ENCODE data around the gene KRTAP9-9. TPM values are rescaled to one million over a fixed set of nuclear protein-coding genes. Genes with fewer than 3 reads are reported as not detected.
"Not testable (repeated sequence)": the region's sequence is repeated elsewhere in the genome, so short reads cannot be mapped to it uniquely, and the experiment has no call there.

The KRTAP9-9 gene
- total RNA-seq, 2 experiments from 2014 or later = not detected

GRCh38 chr17:41249637-41250240 is 5.4 kb upstream of the KRTAP9-9 start, which contains the start of gene KRTAP9-4:
Gene KRTAP9-4 (plus strand): TSS chr17:41249687. CDS start chr17:41249721, 34 bp downstream.
- not testable (repeated sequence) for H3K4me1 Mint-ChIP-seq, H3K36me3 Mint-ChIP-seq, H3K27me3 Mint-ChIP-seq, H3K27ac Mint-ChIP-seq, H3K4me3 Mint-ChIP-seq, DNase-seq, H3K9me3 Mint-ChIP-seq

DNA sequence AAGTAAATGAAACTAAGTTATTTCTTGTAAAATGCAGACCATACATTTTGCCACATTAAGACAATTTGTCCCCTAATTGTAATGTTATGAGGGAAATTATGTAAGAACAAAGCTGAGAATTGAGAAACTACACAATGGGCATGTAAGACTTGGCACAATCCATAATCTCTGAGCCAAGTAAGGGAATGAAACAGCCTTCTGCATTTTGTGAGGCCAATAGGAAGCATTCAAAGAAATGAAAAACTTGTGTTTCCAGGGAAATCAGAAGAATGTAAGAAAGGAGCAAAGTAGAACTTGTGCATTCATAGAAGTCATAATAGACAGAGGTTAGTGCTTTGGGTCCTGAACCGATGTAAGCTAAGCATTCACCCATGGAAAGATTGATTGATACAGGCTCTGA is 3.9 kb upstream of the KRTAP9-9 start:
- Mint-ChIP-seq H3K27me3 (no peaks in the 10 kb centered on the region), H3K9me3 (no peaks in the 10 kb centered on the region), H3K27ac (no peak overlapping the region), H3K36me3 (no peaks in the 10 kb centered on the region), H3K4me1 (peaks cover 1% of the 10 kb centered on the region), H3K4me3 (no peak overlapping the region)
- DNase-seq = no peak

GRCh38 chr17:41254861-41255260 is 323 bp upstream of the KRTAP9-9 start:
- DNase-seq = no peak
- Mint-ChIP-seq H3K27me3 (no peaks in the 10 kb centered on the region), H3K4me1 (peaks cover 1% of the 10 kb centered on the region), H3K27ac (no peak overlapping the region), H3K9me3 (no peaks in the 10 kb centered on the region), H3K36me3 (no peaks in the 10 kb centered on the region), H3K4me3 (no peak overlapping the region)

DNA sequence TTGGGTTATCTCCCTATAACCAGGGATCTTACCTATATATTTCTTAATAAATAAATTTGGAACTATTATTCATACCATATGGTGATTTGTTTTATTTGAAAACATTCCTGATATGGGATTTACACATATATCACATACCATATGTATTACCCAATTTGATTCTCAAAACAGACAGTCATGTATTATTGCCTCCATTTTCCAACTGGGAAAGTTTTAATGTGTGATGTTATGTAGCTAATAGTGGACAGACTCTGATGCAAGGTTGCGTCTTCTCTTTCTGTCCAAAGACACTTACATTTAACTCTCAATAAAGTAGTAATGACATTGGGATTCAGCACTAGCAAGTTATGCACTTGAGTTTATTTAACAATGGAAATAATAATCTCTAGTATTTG is 1.1 kb downstream of the KRTAP9-9 start:
- Mint-ChIP-seq H3K9me3 (no peaks in the 10 kb centered on the region), H3K4me3 (no peak overlapping the region)

DNA sequence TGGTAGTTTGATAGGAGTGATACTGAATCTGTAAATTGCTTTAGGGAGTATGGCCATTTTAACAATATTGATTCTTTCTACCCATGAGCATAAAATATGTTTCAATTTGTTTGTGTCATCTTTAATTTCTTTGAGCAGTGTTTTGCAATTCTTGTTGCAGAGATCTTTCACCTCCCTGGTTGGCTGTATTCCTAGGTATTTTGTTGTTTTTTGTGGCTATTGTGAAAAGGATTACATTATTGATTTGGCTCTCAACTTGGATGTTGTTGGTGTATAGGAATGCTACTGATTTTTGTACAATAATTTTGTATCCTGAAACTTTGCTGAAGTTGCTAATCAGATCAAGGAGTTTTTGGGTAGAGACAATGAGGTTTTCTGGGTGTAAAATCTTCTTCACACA is 3.2 kb downstream of the KRTAP9-9 start:
- Mint-ChIP-seq H3K4me1 (peaks cover 11% of the 10 kb centered on the region), H3K27ac (no peak overlapping the region), H3K9me3 (no peaks in the 10 kb centered on the region), H3K4me3 (no peak overlapping the region), H3K36me3 (no peaks in the 10 kb centered on the region), H3K27me3 (no peaks in the 10 kb centered on the region)
- DNase-seq = no peak

More for the DNA sequence above, 1.1 kb downstream of the KRTAP9-9 start:
- Mint-ChIP-seq H3K4me1 (peaks cover 12% of the 10 kb centered on the region), H3K36me3 (no peaks in the 10 kb centered on the region), H3K27ac (no peak overlapping the region), H3K27me3 (no peaks in the 10 kb centered on the region)
- no peak for DNase-seq

DNA sequence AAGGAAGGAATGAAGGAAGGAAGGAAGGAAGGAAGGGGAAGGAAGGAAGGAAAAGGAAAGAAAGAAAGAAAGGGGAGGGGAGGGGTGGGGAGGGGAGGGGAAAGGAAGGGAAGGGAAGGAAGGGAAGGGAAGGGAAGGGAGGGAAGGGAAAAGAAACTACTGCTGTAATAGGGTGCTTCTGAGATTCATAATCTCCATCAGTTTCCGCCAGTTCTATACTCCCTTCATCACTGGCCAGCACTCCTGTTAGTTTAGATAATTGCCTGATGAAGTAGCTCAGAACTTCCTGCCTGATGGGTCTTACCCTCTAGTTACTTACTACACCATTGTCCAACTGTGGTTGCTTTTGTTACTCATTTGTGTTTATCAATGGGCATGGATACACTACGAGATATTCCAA is 8.0 kb downstream of the KRTAP9-9 start:
- Mint-ChIP-seq H3K27ac (no peak overlapping the region), H3K27me3 (no peaks in the 10 kb centered on the region), H3K4me3 (no peak overlapping the region), H3K9me3 (no peaks in the 10 kb centered on the region), H3K36me3 (no peaks in the 10 kb centered on the region), H3K4me1 (peaks cover 17% of the 10 kb centered on the region)
- no peak for DNase-seq

- no peak for DNase-seq
- Mint-ChIP-seq H3K27ac (no peak overlapping the region), H3K9me3 (no peaks in the 10 kb centered on the region), H3K27me3 (no peaks in the 10 kb centered on the region), H3K4me1 (peaks cover 17% of the 10 kb centered on the region), H3K4me3 (no peak overlapping the region), H3K36me3 (no peaks in the 10 kb centered on the region)
Observed at GRCh38 chr17:41264599-41264998, 9.4 kb downstream of the KRTAP9-9 start.

- H3K9me3 Mint-ChIP-seq = no peaks in the 10 kb centered on the region
Observed at GRCh38 chr17:41265078-41265477, 9.9 kb downstream of the KRTAP9-9 start, which contains the start of gene KRTAP9-6. Gene KRTAP9-6 (plus strand): TSS chr17:41265378. CDS start chr17:41265378, 0 bp downstream.

DNA sequence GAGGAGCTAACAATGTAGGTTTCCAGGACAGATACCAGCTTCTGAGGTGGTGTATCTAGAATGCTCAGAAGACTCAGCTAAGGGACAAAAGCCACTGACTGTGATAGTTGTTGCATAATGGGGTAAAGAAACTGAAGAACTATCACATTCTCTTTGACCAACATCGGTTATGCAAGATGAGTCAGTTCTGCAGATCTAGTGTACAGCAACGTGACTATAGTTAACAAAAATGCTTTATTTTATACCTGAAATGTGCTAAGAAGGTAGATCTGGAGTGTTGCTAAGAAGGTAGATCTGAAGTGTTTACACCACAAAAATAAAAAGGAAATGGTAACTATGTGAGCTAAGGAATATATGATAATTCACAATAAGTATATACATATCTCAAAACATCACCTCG is 12.5 kb downstream of the KRTAP9-9 start:
- H3K36me3 Mint-ChIP-seq = no peaks in the 10 kb centered on the region
- no peaks in the 10 kb centered on the region for H3K27me3 Mint-ChIP-seq
- peaks cover 6% of the 10 kb centered on the region for H3K4me1 Mint-ChIP-seq
- H3K4me3 Mint-ChIP-seq = no peak overlapping the region
- H3K27ac Mint-ChIP-seq = no peak overlapping the region
- DNase-seq = no peak
- no peaks in the 10 kb centered on the region for H3K9me3 Mint-ChIP-seq

More at GRCh38 chr17:41265078-41265477, 9.9 kb downstream of the KRTAP9-9 start, which contains the start of gene KRTAP9-6:
- Mint-ChIP-seq H3K4me3 (no peak within 1 kb of the TSS), H3K4me1 (peaks cover 16% of the 10 kb centered on the region), H3K27ac (no peak within 1 kb of the TSS), H3K36me3 (no peaks in the 10 kb centered on the region), H3K27me3 (no peaks in the 10 kb centered on the region)
- DNase-seq = no peak

- H3K27me3 Mint-ChIP-seq, H3K9me3 Mint-ChIP-seq, DNase-seq, H3K4me1 Mint-ChIP-seq, H3K4me3 Mint-ChIP-seq, H3K27ac Mint-ChIP-seq, H3K36me3 Mint-ChIP-seq: not testable (repeated sequence)
Observed at GRCh38 chr17:41271323-41271722, 16.1 kb downstream of the KRTAP9-9 start.

DNA sequence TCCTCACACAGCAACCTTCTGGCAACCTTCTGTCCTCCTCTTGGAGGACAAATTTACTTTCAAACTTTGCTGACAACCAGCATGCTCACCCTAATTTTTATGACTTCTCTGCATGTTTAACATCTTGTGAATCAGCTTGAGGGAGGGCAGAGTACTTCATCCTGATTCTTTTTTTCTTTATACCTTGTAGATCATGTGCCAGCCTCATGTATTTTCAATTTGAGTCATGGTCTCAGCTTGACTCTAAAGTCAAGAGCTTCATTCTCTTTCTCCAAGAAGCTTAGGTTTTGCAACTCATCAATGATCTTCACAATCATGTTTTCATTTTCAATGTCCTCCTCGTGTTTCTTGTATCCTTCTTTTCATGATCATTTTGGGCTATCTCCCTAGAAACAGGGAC is 16.7 kb downstream of the KRTAP9-9 start:
- Mint-ChIP-seq H3K27me3 (peaks cover 6% of the 10 kb centered on the region), H3K27ac (no peak overlapping the region), H3K4me1 (no peaks in the 10 kb centered on the region), H3K9me3 (no peaks in the 10 kb centered on the region), H3K36me3 (no peaks in the 10 kb centered on the region), H3K4me3 (no peak overlapping the region)
- no peak for DNase-seq

- H3K4me1 Mint-ChIP-seq, H3K4me3 Mint-ChIP-seq, DNase-seq, H3K36me3 Mint-ChIP-seq, H3K27me3 Mint-ChIP-seq, H3K9me3 Mint-ChIP-seq, H3K27ac Mint-ChIP-seq: not testable (repeated sequence)
Observed at GRCh38 chr17:41275648-41276190, 20.5 kb downstream of the KRTAP9-9 start, which contains the start of gene KRTAP9-7. Gene KRTAP9-7 (plus strand): TSS chr17:41275698. CDS start chr17:41275698, 0 bp downstream.

- H3K4me3 Mint-ChIP-seq = no peak overlapping the region
- no peak overlapping the region for H3K27ac Mint-ChIP-seq
- H3K4me1 Mint-ChIP-seq = no peaks in the 10 kb centered on the region
- H3K27me3 Mint-ChIP-seq = peaks cover 6% of the 10 kb centered on the region
- no peaks in the 10 kb centered on the region for H3K36me3 Mint-ChIP-seq
- H3K9me3 Mint-ChIP-seq = peaks cover 1% of the 10 kb centered on the region
- no peak for DNase-seq
Observed at GRCh38 chr17:41278176-41278955, 23.2 kb downstream of the KRTAP9-9 start.

DNA sequence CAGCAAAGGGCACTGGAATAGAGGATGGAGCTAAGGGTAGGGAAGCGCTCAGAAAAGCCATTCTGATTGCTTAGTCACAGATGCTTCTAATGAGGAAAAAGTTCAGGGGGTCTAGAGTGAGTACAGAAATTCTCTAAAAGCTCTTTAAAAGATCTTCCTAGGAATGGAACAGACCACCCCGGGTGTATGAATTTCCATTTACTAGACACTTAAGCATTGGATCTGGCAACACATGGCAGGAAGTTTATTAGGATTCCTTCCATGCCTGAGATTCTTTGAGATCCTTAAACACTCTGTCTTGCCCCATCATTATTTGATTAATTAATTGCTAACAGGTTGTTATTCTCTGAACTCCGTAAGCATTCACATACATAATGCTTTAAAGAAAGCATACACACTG is 28.9 kb downstream of the KRTAP9-9 start:
- H3K4me1 Mint-ChIP-seq = peaks cover 8% of the 10 kb centered on the region
- H3K4me3 Mint-ChIP-seq = no peak overlapping the region
- H3K9me3 Mint-ChIP-seq = peaks cover 1% of the 10 kb centered on the region
- H3K36me3 Mint-ChIP-seq = no peaks in the 10 kb centered on the region
- DNase-seq = no peak
- no peaks in the 10 kb centered on the region for H3K27me3 Mint-ChIP-seq
- H3K27ac Mint-ChIP-seq = no peak overlapping the region

- Mint-ChIP-seq H3K4me1 (peaks cover 8% of the 10 kb centered on the region), H3K27me3 (no peaks in the 10 kb centered on the region), H3K27ac (no peak overlapping the region), H3K9me3 (peaks cover 1% of the 10 kb centered on the region), H3K4me3 (no peak overlapping the region), H3K36me3 (no peaks in the 10 kb centered on the region)
- no peak for DNase-seq
Observed at GRCh38 chr17:41284546-41284945, 29.4 kb downstream of the KRTAP9-9 start.

All from activated naive CD8-positive, alpha-beta T cell treated with anti-CD3 and anti-CD28 coated beads for 36 hours (primary cell).